HG03135 (cell line): ENCODE results near the gene TERC.
"Not testable (repeated sequence)": the region's sequence is repeated elsewhere in the genome, so short reads cannot be mapped to it uniquely, and the experiment has no call there.

ENCODE experiments used
- ATAC-seq: cut with Tn5 transposase; IDR thresholded peaks from one replicate; pipeline ENCODE4 v1.9.1; 2021; ENCODE audit warnings: mild to moderate bottlenecking, moderate library complexity; ENCODE audit not compliant: unreplicated experiment

TERC gene

DNA sequence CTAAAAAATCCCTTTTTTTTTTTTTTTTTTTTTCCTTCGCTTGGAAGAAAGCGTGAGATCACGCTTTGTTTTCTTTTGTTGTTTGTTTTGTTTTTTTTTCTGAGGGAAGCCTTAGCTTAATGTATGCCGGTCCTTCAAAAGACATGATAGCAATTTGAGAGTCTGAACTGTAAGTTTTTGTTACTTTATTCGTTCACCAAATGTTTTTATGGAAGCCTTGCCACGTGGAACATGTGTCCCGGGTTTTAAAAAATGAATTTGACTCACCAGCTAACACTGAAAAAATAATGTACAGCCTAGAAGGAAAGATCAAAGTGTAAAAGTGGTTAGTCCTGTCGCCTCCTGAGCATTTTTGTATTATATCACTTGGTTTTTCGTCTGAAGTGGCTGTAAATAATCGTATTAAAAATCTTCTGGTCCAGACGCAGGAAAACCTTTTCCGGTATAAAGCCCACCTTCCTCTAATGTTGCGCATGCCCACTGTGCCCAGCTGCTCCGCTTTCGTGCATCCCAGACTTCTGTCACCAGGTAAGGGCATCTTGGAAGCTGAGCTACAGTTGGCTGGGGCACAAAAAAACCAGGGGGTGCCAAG is 7.5 kb upstream of the TERC start:
- ATAC-seq = peak; percentile 4

GRCh38 chr3:169771497-169772304 is 6.8 kb upstream of the TERC start:
- ATAC-seq = no peak

DNA sequence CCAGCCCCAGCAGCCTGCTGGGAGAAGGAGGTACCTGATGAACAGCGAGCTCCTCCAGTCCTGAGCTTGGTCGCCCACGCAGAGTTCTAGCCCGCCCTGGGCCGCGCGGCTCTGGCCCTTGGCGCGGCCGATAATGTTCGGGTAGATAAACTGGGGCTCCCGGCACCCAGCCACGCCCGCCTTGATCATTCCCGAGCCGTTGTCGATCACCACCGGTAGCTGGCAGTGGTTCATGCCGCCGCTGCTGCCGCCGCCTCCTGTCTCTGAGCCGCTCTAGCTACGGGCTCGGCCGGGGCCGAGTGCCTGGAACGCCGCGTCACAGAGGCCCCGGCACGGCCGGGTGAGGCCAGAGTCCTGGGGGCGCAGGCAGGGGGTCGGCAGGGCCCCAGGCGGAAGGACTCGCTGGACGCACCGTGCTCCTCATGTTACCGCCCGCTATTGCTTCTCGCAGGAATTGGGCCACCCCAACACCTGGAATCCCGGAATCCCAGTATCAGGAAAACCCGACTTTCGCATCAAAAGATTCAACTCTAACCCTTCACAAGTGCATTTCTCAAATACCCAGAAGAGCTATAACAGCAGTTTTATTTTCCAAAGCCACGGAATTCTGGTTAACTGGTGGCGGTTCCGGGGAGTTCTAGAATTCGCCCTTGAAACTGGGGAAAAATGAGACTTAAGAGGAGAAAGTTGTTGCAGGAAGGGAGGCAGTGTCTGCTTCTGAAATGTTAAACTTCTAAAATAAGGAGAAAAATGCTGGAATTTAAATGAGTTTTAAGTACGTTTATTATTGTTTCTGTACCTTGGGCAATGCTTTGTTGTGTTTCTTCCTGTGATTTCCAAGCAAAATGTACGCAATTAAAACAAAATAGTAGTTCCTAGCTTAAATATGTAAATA is 4.7 kb upstream of the TERC start, which contains the start of gene ACTRT3:
ACTRT3 (minus strand) TSS at position 275 of the 895 bp plus-strand sequence; CDS start at position 234, 41 bp downstream.
- ATAC-seq = peak; percentile 24

GRCh38 chr3:169764312-169764881 is 463 bp downstream of the TERC start:
- peak; percentile 33 for ATAC-seq

DNA sequence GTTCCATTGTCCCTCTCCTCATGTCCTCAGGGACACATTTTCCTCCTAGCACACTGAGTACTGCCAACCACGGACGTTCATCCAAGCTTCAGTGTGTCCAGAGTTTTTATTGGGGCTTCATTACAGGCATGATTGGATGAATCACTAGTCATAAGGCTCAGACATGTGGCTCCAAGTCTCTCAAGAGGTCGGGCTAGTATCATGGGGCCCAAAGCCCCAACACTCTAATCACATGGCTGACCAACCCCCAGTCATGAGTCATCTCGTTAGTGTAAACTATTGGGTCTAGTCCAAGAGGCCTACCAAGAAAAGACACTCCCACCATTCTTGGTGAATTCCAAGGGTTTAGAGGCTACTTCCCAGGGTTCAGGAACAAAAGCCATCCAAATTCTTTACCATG is 4.4 kb downstream of the TERC start:
- no peak for ATAC-seq

DNA sequence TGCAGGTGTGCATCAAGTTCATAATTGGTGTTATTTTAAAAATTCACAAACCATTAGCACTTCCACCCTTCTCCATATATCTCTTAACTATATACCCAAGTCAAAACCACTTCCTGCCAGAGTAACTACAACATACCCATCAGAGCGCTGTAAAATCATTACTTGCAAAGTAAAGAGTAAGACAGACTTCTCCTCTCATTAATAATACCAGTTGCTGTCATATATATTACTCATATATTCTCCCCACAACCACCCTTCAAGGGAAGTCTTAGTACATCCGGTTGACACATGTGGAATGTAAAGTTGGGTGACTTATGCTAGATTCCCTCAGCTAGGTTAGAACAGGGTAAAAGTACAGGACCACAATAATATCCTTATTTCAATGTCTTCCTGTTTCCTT is 5.6 kb downstream of the TERC start:
- ATAC-seq = peak; percentile 61

- ATAC-seq = no peak
Measured at GRCh38 chr3:169758359-169758994, 6.4 kb downstream of the TERC start.

DNA sequence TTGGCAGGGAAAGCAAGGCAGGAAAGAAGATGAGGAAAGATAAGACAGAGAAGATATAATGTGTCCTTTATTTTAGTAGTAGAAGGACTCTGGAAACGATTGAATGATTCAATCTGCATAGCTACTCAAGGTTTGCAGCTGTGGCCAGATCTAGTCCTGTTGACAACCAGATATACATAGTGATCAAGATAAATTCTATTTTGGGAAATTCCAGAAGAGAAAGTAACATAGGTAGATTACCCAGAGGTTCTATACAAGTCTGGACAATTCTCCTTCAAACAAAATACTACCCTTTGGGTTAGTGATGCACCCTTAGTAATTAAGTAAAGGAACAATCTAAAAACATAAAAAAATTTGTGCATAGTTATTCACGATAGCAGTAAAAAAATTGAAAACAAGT is 9.4 kb downstream of the TERC start:
- no peak for ATAC-seq

DNA sequence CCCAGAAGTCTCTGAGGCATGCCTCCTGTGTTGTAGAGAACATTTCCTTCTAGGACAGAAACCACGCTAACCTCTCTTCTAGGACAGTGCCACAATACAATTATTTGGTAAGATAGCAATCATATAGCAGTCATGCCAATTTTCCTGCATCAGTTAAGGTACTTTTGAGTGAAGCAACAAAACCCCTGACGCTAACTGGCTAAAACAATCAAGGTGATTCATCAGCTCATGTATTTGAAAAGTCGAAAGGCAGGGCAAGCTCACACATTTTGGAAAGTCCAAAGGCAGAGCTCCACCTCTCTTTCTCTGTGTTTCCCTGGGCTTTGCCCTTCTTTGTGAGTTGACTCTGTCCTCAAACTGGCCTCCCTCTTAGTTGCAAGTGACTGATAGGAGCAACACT is 10.1 kb downstream of the TERC start:
- no peak for ATAC-seq

DNA sequence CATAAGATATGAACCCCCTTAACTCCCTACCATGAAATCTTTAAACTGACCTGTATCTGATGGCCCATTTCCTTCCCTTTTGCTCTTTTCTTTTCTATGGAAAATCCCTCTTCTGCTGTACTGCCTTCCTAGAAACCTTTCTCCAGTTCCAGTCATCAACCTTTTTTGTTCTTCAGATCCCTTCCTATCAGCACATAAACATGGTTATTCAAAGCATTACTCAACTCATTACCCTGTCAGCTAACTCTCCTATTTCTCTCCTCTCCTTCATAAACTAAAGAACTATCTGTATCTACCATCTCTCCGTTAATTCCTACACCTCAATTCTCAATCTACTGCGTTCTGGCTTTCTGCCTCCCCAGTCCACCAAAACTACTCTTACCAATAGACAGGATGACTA is 13.0 kb downstream of the TERC start:
- ATAC-seq = no peak

DNA sequence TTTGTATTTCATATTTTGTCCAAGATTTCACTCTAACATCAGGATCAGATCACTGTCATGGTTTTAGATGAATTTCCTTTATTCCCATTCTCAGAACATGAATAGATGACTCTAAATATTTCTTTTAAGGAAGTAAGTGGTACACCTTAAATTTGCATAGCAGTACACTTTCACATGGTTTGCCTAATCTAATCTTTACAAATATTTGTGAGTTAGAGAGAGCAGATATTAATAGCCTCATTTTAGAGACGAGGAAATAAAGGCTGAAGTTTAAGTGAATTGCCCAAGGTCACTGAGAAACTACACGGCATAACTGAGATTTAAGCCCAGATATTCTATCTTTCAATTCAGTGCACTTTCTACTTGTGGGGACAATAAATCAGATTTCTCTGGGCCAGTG is 14.2 kb downstream of the TERC start:
- no peak for ATAC-seq

GRCh38 chr3:169748670-169749069 is 16.2 kb downstream of the TERC start:
- no peak for ATAC-seq

- no peak for ATAC-seq
Measured at GRCh38 chr3:169746924-169747323, 17.9 kb downstream of the TERC start.

- ATAC-seq = no peak
Measured at GRCh38 chr3:169744366-169745054, 20.4 kb downstream of the TERC start.

DNA sequence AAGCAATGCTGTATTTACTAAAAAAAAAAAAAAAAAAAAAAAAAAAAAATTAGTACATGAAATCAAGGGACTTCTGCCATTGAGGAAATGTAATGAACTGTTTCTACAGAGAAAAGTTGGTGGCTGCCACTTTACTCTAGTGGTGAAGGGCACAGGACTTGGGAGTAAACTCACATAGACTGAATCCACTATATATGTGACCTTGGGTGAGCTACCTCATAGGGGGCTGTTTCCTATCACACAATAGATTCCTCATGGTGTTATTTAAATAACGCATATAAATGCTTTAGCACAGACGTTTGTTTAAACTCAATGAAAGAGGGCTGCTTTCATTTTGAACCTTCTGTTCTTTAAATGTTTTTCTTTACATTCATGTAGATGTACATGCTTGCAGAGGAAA is 25.8 kb downstream of the TERC start:
- no peak for ATAC-seq

GRCh38 chr3:169731857-169732256 is 33.0 kb downstream of the TERC start:
- not testable (repeated sequence) for ATAC-seq

- ATAC-seq = no peak
Measured at GRCh38 chr3:169722724-169723123, 42.1 kb downstream of the TERC start.

DNA sequence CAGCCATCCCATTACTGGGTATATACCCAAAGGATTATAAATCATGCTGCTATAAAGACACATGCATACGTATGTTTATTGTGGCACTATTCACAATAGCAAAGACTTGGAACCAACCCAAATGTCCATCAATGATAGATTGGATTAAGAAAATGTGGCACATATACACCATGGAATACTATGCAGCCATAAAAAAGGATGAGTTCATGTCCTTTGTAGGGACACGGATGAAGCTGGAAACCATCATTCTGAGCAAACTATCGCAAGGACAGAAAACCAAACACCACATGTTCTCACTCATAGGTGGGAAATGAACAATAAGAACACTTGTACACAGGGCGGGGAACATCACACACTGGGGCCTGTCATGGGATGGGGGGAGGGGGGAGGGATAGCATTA is 46.4 kb downstream of the TERC start:
- ATAC-seq = not testable (repeated sequence)
